Left renal pelvis (tissue), 4 donors: ENCODE results near the gene KLHDC8B. TPM values are rescaled to one million over a fixed set of nuclear protein-coding genes. Genes with fewer than 3 reads are reported as not detected.

Experiments used
- polyA plus RNA-seq, 4 donors: library from polyadenylated mRNA; unstranded; fragments of 120-200 nt; gene quantifications; one replicate each; pipeline ENCODE4 v1.2.1, GENCODE V29; 2013; ENCODE audit not compliant: insufficient read length in 4 of 4

KLHDC8B gene
- polyA plus RNA-seq, 4 donors: 35.0 to 51.3 (median 40.9) TPM

Other genes starting within 250 kb of the KLHDC8B start
- gene P4HTM, start 181.4 kb upstream of the KLHDC8B start, polyA plus RNA-seq: 10 to 100 TPM; 23.5 to 57.6 (median 37.8) TPM
- gene WDR6, start 164.2 kb upstream of the KLHDC8B start, polyA plus RNA-seq: 100 to 1,000 TPM; 152 to 225 (median 187) TPM
- 10 to 100 TPM; 43.4 to 73.0 (median 69.1) TPM for gene DALRD3, start 153.0 kb upstream of the KLHDC8B start, polyA plus RNA-seq
- 10 to 100 TPM; 57.2 to 81.6 (median 64.2) TPM for gene NDUFAF3, start 149.5 kb upstream of the KLHDC8B start, polyA plus RNA-seq
- gene IMPDH2, start 142.2 kb upstream of the KLHDC8B start, polyA plus RNA-seq: 100 to 1,000 TPM; 196 to 228 (median 222) TPM
- 10 to 100 TPM; 68.9 to 85.1 (median 82.4) TPM for gene QRICH1, start 77.5 kb upstream of the KLHDC8B start, polyA plus RNA-seq
- gene QARS1, start 66.8 kb upstream of the KLHDC8B start, polyA plus RNA-seq: 100 to 1,000 TPM; 209 to 332 (median 291) TPM
- 10 to 100 TPM; 41.8 to 63.2 (median 56.5) TPM for gene USP19, start 50.8 kb upstream of the KLHDC8B start, polyA plus RNA-seq
- 100 to 1,000 TPM; 365 to 447 (median 387) TPM for gene LAMB2, start 38.5 kb upstream of the KLHDC8B start, polyA plus RNA-seq
- 10 to 100 TPM; 22.0 to 24.8 (median 24.2) TPM for gene CCDC71, start 5.3 kb upstream of the KLHDC8B start, polyA plus RNA-seq
- gene C3orf62, start 105.6 kb downstream of the KLHDC8B start, polyA plus RNA-seq: 10 to 100 TPM in 3 of 4 donors, 1 to 10 TPM in 1; 9.8 to 14.7 (median 10.5) TPM
- 10 to 100 TPM; 50.6 to 74.0 (median 64.2) TPM for gene USP4, start 168.5 kb downstream of the KLHDC8B start, polyA plus RNA-seq
- 100 to 1,000 TPM in 3 of 4 donors, 10 to 100 TPM in 1; 89.5 to 175 (median 107) TPM for gene GPX1, start 186.8 kb downstream of the KLHDC8B start, polyA plus RNA-seq
- 100 to 1,000 TPM; 514 to 615 (median 583) TPM for gene RHOA, start 240.4 kb downstream of the KLHDC8B start, polyA plus RNA-seq
- 10 to 100 TPM; 25.4 to 38.9 (median 32.2) TPM for gene TCTA, start 240.8 kb downstream of the KLHDC8B start, polyA plus RNA-seq